Type B pancreatic cell (in vitro differentiated cells): Measurements from ENCODE around the gene ANKRD11. TPM values are rescaled to one million over a fixed set of nuclear protein-coding genes. Genes with fewer than 3 reads are reported as not detected.

Experiments
- DNase-seq: peaks from one replicate; pipeline ENCODE4 v3.0.0; 2021; ENCODE audit warnings: mixed read lengths; ENCODE audit not compliant: unreplicated experiment; ENCODE audit errors: extremely low spot score
- H3K27ac Mint-ChIP-seq: 2 replicates; pipeline ENCODE4 v1.8.0; 2021; ENCODE audit warnings: mild to moderate bottlenecking, mixed read lengths
- H3K27me3 Mint-ChIP-seq: 2 replicates; pipeline ENCODE4 v1.8.0; 2021; ENCODE audit warnings: mixed read lengths
- H3K36me3 Mint-ChIP-seq: 2 replicates; pipeline ENCODE4 v1.8.0; 2021; ENCODE audit warnings: mixed read lengths
- H3K4me1 Mint-ChIP-seq: one replicate; pipeline ENCODE4 v1.8.0; 2021; ENCODE audit warnings: mixed read lengths; ENCODE audit not compliant: unreplicated experiment
- H3K4me3 Mint-ChIP-seq: 2 replicates; pipeline ENCODE4 v1.8.0; 2021; ENCODE audit warnings: mild to moderate bottlenecking, mixed read lengths
- H3K9me3 Mint-ChIP-seq: 2 replicates; pipeline ENCODE4 v1.8.0; 2021; ENCODE audit warnings: mixed read lengths
- CTCF ChIP-seq: fragments of 200-600 bp; sonication (generic); conservative IDR thresholded peaks from 2 replicates; pipeline ENCODE4 v1.5.0; 2021; ENCODE audit warnings: antibody characterized with exemption, mild to moderate bottlenecking
- total RNA-seq: library from RNA; stranded (reverse); gene quantifications from 2 replicates; pipeline ENCODE4 v1.2.1, GENCODE V29; 2021; ENCODE audit warnings: low replicate concordance

The ANKRD11 gene
- total RNA-seq, 1 donor from 2014 or later, result 153 TPM

GRCh38 chr16:89525146-89525913 is 35.0 kb upstream of the ANKRD11 start:
- Mint-ChIP-seq H3K4me1 (no peaks in the 10 kb centered on the region), H3K4me3 (no peak overlapping the region), H3K27me3 (no peaks in the 10 kb centered on the region), H3K27ac (no peak overlapping the region), H3K36me3 (peaks cover 11% of the 10 kb centered on the region), H3K9me3 (no peaks in the 10 kb centered on the region)
- no peak for DNase-seq
- TF ChIP-seq CTCF, result no peak

- TF ChIP-seq CTCF, result no peak
- no peaks in the 10 kb centered on the region for H3K27me3 Mint-ChIP-seq
- peaks cover 14% of the 10 kb centered on the region for H3K36me3 Mint-ChIP-seq
- H3K4me3 Mint-ChIP-seq, result no peak overlapping the region
- no peaks in the 10 kb centered on the region for H3K9me3 Mint-ChIP-seq
- no peak overlapping the region for H3K27ac Mint-ChIP-seq
- H3K4me1 Mint-ChIP-seq, result no peaks in the 10 kb centered on the region
- DNase-seq, result no peak
These were observed 33.5 kb upstream of the ANKRD11 start for GRCh38 chr16:89523680-89524344.

GRCh38 chr16:89522287-89522686 is 31.9 kb upstream of the ANKRD11 start:
- DNase-seq, result no peak
- H3K9me3 Mint-ChIP-seq, result no peaks in the 10 kb centered on the region
- H3K36me3 Mint-ChIP-seq, result peaks cover 29% of the 10 kb centered on the region
- no peaks in the 10 kb centered on the region for H3K4me1 Mint-ChIP-seq
- H3K4me3 Mint-ChIP-seq, result no peak overlapping the region
- no peaks in the 10 kb centered on the region for H3K27me3 Mint-ChIP-seq
- no peak overlapping the region for H3K27ac Mint-ChIP-seq
- TF ChIP-seq CTCF, result no peak

GRCh38 chr16:89519881-89520280 is 29.5 kb upstream of the ANKRD11 start:
- Mint-ChIP-seq H3K9me3 (no peaks in the 10 kb centered on the region), H3K27me3 (no peaks in the 10 kb centered on the region), H3K36me3 (peaks cover 32% of the 10 kb centered on the region), H3K27ac (no peak overlapping the region), H3K4me1 (no peaks in the 10 kb centered on the region), H3K4me3 (no peak overlapping the region)
- no peak for TF ChIP-seq CTCF
- DNase-seq, result no peak

- no peak overlapping the region for H3K27ac Mint-ChIP-seq
- DNase-seq, result no peak
- H3K27me3 Mint-ChIP-seq, result no peaks in the 10 kb centered on the region
- TF ChIP-seq CTCF, result no peak
- no peaks in the 10 kb centered on the region for H3K9me3 Mint-ChIP-seq
- H3K4me3 Mint-ChIP-seq, result no peak overlapping the region
- peaks cover 33% of the 10 kb centered on the region for H3K36me3 Mint-ChIP-seq
- H3K4me1 Mint-ChIP-seq, result no peaks in the 10 kb centered on the region
These were observed 26.8 kb upstream of the ANKRD11 start for GRCh38 chr16:89517128-89517527.
